Colonic mucosa (tissue), 4 donors: ENCODE data around the gene NUF2. TPM values are rescaled to one million over a fixed set of nuclear protein-coding genes. Genes with fewer than 3 reads are reported as not detected.

Experiments
- DNase-seq: peaks from one replicate; pipeline ENCODE4 v3.0.0-alpha.2; 2020
- H3K27ac ChIP-seq: fragments of 200-600 bp; one replicate; pipeline ENCODE4 v1.8.0; 2021
- H3K27me3 ChIP-seq: fragments of 200-600 bp; one replicate; pipeline ENCODE4 v1.8.0; 2021
- H3K36me3 ChIP-seq: fragments of 200-600 bp; one replicate; pipeline ENCODE4 v1.8.0; 2021
- H3K4me1 ChIP-seq: fragments of 200-600 bp; one replicate; pipeline ENCODE4 v1.8.0; 2021; ENCODE audit warnings: mild to moderate bottlenecking
- H3K4me3 ChIP-seq: fragments of 200-600 bp; one replicate; pipeline ENCODE4 v1.8.0; 2021
- H3K9ac ChIP-seq, 2 donors: one replicate each; pipeline ENCODE4 v1.7.0; 2013; ENCODE audit warnings: control low read depth in 2 of 2, low read depth in 2 of 2, low read length in 2 of 2
- H3K9me3 ChIP-seq: fragments of 200-600 bp; one replicate; pipeline ENCODE4 v1.8.0; 2021
- intact Hi-C: fragments of 100-400 bp; cut with DNase I; formaldehyde crosslinking; loops from one replicate; pipeline ENCODE4 v1.14.1; 2022
- total RNA-seq, 2 donors: library from RNA; stranded (reverse); fragmentation: NEBNext Ultra II Directional in 1 of 2; extraction: Animal tissue kit (Norgen Biotek cat#: 25700) in 1 of 2; gene quantifications; one replicate each; pipeline ENCODE4 v1.2.1, GENCODE V29; 2021
- TF ChIP-seq, protein P1 (sequence below): fragments of 200-600 bp; IDR thresholded peaks from one replicate; pipeline ENCODE4 v1.8.0; 2022; ENCODE audit warnings: antibody characterized with exemption, mild to moderate bottlenecking
- donor health status: healthy.
- donor health status: DM: no; HTN: no; CAD: no.
- donor health status: DM: no; HTN: no; CAD: no.

The NUF2 gene
- total RNA-seq, 2 donors from 2014 or later = 6.8 to 17.6 TPM

DNA sequence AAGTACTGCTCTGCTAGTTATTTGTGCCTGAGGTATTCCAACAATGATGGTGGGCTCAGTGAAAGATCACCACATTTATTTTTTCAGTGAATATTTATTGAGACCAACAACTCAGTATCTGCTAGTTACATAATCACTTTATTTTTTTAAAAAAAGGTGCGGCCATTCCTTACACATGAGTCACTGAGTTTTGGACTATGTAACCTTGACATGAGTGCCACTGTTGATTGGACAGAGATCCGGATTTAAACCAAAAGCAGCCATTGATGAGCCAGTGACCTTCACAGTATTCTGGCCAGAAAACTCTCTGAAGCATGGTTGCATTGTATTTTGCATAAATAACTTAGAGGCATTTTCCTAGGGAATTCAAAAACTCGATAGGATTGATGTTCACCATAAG is 79.5 kb downstream of the NUF2 start:
- no peaks in the 10 kb centered on the region for H3K9me3 ChIP-seq
- no peak for DNase-seq
- intact Hi-C loops = loop anchor here (10.0 kb wide), 1 partner anchor 134 kb away; no protein-coding TSS in a partner anchor

More for the DNA sequence above, 79.5 kb downstream of the NUF2 start:
- H3K9ac ChIP-seq = no peak overlapping the region
- H3K4me3 ChIP-seq = no peak overlapping the region
- TF ChIP-seq, protein P1, sequence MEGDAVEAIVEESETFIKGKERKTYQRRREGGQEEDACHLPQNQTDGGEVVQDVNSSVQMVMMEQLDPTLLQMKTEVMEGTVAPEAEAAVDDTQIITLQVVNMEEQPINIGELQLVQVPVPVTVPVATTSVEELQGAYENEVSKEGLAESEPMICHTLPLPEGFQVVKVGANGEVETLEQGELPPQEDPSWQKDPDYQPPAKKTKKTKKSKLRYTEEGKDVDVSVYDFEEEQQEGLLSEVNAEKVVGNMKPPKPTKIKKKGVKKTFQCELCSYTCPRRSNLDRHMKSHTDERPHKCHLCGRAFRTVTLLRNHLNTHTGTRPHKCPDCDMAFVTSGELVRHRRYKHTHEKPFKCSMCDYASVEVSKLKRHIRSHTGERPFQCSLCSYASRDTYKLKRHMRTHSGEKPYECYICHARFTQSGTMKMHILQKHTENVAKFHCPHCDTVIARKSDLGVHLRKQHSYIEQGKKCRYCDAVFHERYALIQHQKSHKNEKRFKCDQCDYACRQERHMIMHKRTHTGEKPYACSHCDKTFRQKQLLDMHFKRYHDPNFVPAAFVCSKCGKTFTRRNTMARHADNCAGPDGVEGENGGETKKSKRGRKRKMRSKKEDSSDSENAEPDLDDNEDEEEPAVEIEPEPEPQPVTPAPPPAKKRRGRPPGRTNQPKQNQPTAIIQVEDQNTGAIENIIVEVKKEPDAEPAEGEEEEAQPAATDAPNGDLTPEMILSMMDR = no peak
- no peaks in the 10 kb centered on the region for H3K4me1 ChIP-seq
- H3K27ac ChIP-seq = no peak overlapping the region
- H3K27me3 ChIP-seq = no peaks in the 10 kb centered on the region
- no peaks in the 10 kb centered on the region for H3K36me3 ChIP-seq

Other genes starting within 250 kb of the NUF2 start
- gene RGS5, start 119.0 kb upstream of the NUF2 start, total RNA-seq = 10 to 100 TPM; 10.8 to 41.7 TPM